HEK293 (cell line): ENCODE data around the gene HOXA11.

Source experiments
- CTCF ChIA-PET: fragments of 350-600 bp; formaldehyde crosslinking; extraction: SDS; loops from one replicate; lab custom pipeline; 2021; ENCODE audit warnings: antibody characterized with exemption; lab: Yijun Ruan, JAX
- POLR2A ChIA-PET: fragments of 300-600 bp; formaldehyde crosslinking; extraction: SDS; loops from one replicate; lab custom pipeline; 2020; ENCODE audit warnings: antibody characterized with exemption, inconsistent platforms; lab: Yijun Ruan, JAX
- H3K27ac ChIP-seq: fragments of 200-500 bp; sonication (Bioruptor generic); 2 replicates; pipeline ENCODE4 v1.5.1; 2014; ENCODE audit warnings: low read depth, low read length, control low read depth, inconsistent platforms; ENCODE audit errors: extremely low read depth
- H3K36me3 ChIP-seq, 2 experiments: fragments of 200-500 bp in 1 of 2; sonication (Bioruptor generic) in 1 of 2; 1 replicate in 1 of 2; 2 replicates in 1 of 2; pipeline ENCODE4 v1.5.1; 2014 to 2017; ENCODE audit warnings: inconsistent platforms in 2 of 2, low read length in 2 of 2; ENCODE audit not compliant: control insufficient read depth in 2 of 2, insufficient read depth in 1 of 2
- H3K4me1 ChIP-seq: fragments of 200-500 bp; sonication (Bioruptor generic); 2 replicates; pipeline ENCODE4 v1.5.1; 2014; ENCODE audit warnings: mild to moderate bottlenecking, low read length, inconsistent platforms; ENCODE audit not compliant: control insufficient read depth, insufficient read depth
- H3K4me3 ChIP-seq: 2 replicates; pipeline ENCODE4 v1.5.1; 2011; ENCODE audit warnings: low read depth, mild to moderate bottlenecking, control low read depth, low read length, moderate library complexity
- H3K9me3 ChIP-seq: fragments of 200-500 bp; sonication (Bioruptor generic); 2 replicates; pipeline ENCODE4 v1.5.1; 2014; ENCODE audit warnings: low read depth, low read length, inconsistent platforms; ENCODE audit not compliant: control insufficient read depth, insufficient read depth
- EGR2 ChIP-seq: fragments of 450-650 bp; formaldehyde crosslinking; IDR thresholded peaks from 2 replicates; pipeline ENCODE4 v1.5.1; 2016; ENCODE audit warnings: low read depth, missing biosample characterization, missing genetic modification characterization
- IKZF3 ChIP-seq: fragments of 450-650 bp; IDR thresholded peaks from 2 replicates; pipeline ENCODE4 v1.5.0; 2018; ENCODE audit warnings: missing biosample characterization, mild to moderate bottlenecking, missing genetic modification characterization, moderate library complexity
- KLF17 ChIP-seq: fragments of 450-650 bp; formaldehyde crosslinking; IDR thresholded peaks from 2 replicates; pipeline ENCODE4 v1.5.1; 2016; ENCODE audit warnings: missing biosample characterization, missing genetic modification characterization
- OVOL3 ChIP-seq: fragments of 450-650 bp; formaldehyde crosslinking; IDR thresholded peaks from 2 replicates; pipeline ENCODE4 v1.5.1; 2016; ENCODE audit warnings: missing biosample characterization, missing genetic modification characterization
- RBAK ChIP-seq: fragments of 450-650 bp; formaldehyde crosslinking; IDR thresholded peaks from 2 replicates; pipeline ENCODE4 v1.5.1; 2016; ENCODE audit warnings: missing biosample characterization, missing genetic modification characterization
- SETDB1 ChIP-seq: IDR thresholded peaks from one replicate; pipeline ENCODE4 v1.6.1; 2017; ENCODE audit warnings: mild to moderate bottlenecking, low read length, moderate library complexity, mixed read lengths; ENCODE audit not compliant: insufficient read length
- TCF7L2 ChIP-seq: IDR thresholded peaks from 2 replicates; pipeline ENCODE4 v1.6.1; 2011; ENCODE audit warnings: low read depth, mild to moderate bottlenecking, inconsistent platforms, low read length, moderate library complexity, borderline replicate concordance
- ZFHX2 ChIP-seq: fragments of 450-650 bp; formaldehyde crosslinking; conservative IDR thresholded peaks from 2 replicates; pipeline ENCODE4 v1.5.1; 2016; ENCODE audit warnings: missing biosample characterization, missing genetic modification characterization
- ZNF112 ChIP-seq: fragments of 450-650 bp; formaldehyde crosslinking; IDR thresholded peaks from 2 replicates; pipeline ENCODE4 v1.5.0; 2017; ENCODE audit warnings: missing biosample characterization, missing genetic modification characterization
- ZNF324 ChIP-seq: fragments of 450-650 bp; formaldehyde crosslinking; IDR thresholded peaks from 2 replicates; pipeline ENCODE4 v1.5.1; 2016; ENCODE audit warnings: missing biosample characterization, missing genetic modification characterization
- ZNF335 ChIP-seq: fragments of 450-650 bp; formaldehyde crosslinking; conservative IDR thresholded peaks from 2 replicates; pipeline ENCODE4 v1.5.1; 2016; ENCODE audit warnings: missing biosample characterization, missing genetic modification characterization
- ZNF398 ChIP-seq: fragments of 450-650 bp; formaldehyde crosslinking; IDR thresholded peaks from 2 replicates; pipeline ENCODE4 v1.5.1; 2017; ENCODE audit warnings: missing biosample characterization, missing genetic modification characterization
- ZNF416 ChIP-seq: fragments of 450-650 bp; formaldehyde crosslinking; IDR thresholded peaks from 2 replicates; pipeline ENCODE4 v1.5.1; 2016; ENCODE audit warnings: missing biosample characterization, missing genetic modification characterization
- ZNF521 ChIP-seq: fragments of 450-650 bp; formaldehyde crosslinking; IDR thresholded peaks from 2 replicates; pipeline ENCODE4 v1.5.1; 2017; ENCODE audit warnings: missing biosample characterization, mild to moderate bottlenecking, missing genetic modification characterization
- ZNF558 ChIP-seq: fragments of 450-650 bp; formaldehyde crosslinking; IDR thresholded peaks from 2 replicates; pipeline ENCODE4 v1.5.1; 2016; ENCODE audit warnings: missing biosample characterization, missing genetic modification characterization
- ZNF654 ChIP-seq: fragments of 450-650 bp; formaldehyde crosslinking; IDR thresholded peaks from 2 replicates; pipeline ENCODE4 v1.5.1; 2016; ENCODE audit warnings: low read depth, missing biosample characterization, missing genetic modification characterization
- ZNF692 ChIP-seq: fragments of 450-650 bp; formaldehyde crosslinking; IDR thresholded peaks from 2 replicates; pipeline ENCODE4 v1.5.1; 2016; ENCODE audit warnings: missing biosample characterization, missing genetic modification characterization
- ZNF704 ChIP-seq: fragments of 450-650 bp; formaldehyde crosslinking; IDR thresholded peaks from 2 replicates; pipeline ENCODE4 v1.5.1; 2016; ENCODE audit warnings: missing biosample characterization, missing genetic modification characterization
- TF ChIP-seq, protein P1 (sequence below): fragments of 450-650 bp; formaldehyde crosslinking; IDR thresholded peaks from 2 replicates; pipeline ENCODE4 v1.5.1; 2016; ENCODE audit warnings: missing biosample characterization, missing genetic modification characterization

Gene HOXA11

GRCh38 chr7:27210441-27211083 is 25.5 kb upstream of the HOXA11 start:
- Histone ChIP-seq H3K27ac (no peak overlapping the region), H3K4me3 (no peak overlapping the region), H3K9me3 (no peaks in the 10 kb centered on the region), H3K36me3 (no peaks in the 10 kb centered on the region), H3K4me1 (peaks cover 8% of the 10 kb centered on the region; the same call in 1 of the 2 replicates)
- ChIA-PET POLR2A (no interaction called here), CTCF (interaction anchor here (0.6 to 1.2 kb wide), 10 partner anchors 14 to 564 kb away, joined by 3 to 7 read pairs (median 3); partner anchors contain the start of gene EVX1)
- TF ChIP-seq RBAK (tag by site-specific recombination): no peak
- TF ChIP-seq ZNF324 (tag by site-specific recombination): no peak
- TF ChIP-seq ZNF398 (tag by site-specific recombination): no peak
- TF ChIP-seq ZNF558 (tag by site-specific recombination): no peak
- TF ChIP-seq, protein P1, sequence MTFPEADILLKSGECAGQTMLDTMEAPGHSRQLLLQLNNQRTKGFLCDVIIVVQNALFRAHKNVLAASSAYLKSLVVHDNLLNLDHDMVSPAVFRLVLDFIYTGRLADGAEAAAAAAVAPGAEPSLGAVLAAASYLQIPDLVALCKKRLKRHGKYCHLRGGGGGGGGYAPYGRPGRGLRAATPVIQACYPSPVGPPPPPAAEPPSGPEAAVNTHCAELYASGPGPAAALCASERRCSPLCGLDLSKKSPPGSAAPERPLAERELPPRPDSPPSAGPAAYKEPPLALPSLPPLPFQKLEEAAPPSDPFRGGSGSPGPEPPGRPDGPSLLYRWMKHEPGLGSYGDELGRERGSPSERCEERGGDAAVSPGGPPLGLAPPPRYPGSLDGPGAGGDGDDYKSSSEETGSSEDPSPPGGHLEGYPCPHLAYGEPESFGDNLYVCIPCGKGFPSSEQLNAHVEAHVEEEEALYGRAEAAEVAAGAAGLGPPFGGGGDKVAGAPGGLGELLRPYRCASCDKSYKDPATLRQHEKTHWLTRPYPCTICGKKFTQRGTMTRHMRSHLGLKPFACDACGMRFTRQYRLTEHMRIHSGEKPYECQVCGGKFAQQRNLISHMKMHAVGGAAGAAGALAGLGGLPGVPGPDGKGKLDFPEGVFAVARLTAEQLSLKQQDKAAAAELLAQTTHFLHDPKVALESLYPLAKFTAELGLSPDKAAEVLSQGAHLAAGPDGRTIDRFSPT (tag by site-specific recombination): no peak
- peak; percentile 4; the same call in 1 of the 2 replicates for TF ChIP-seq ZNF654
- 0 out of 2 replicates have a peak, but pooled peaks have one; percentile 32 for TF ChIP-seq EGR2
- TF ChIP-seq KLF17 (tag by site-specific recombination): no peak
- TF ChIP-seq ZNF692: no peak
- no peak for TF ChIP-seq TCF7L2
- TF ChIP-seq ZNF416 (tag by site-specific recombination): no peak
- no peak for TF ChIP-seq IKZF3 (tag by site-specific recombination)
- no peak for TF ChIP-seq OVOL3
- no peak for TF ChIP-seq SETDB1
- TF ChIP-seq ZFHX2 (tag by site-specific recombination): peak; percentile 60
- TF ChIP-seq ZNF112 (tag by site-specific recombination): no peak
- no peak for TF ChIP-seq ZNF521 (tag by site-specific recombination)

GRCh38 chr7:27209933-27210440 is 25.0 kb upstream of the HOXA11 start:
- POLR2A ChIA-PET: no interaction called here

More at GRCh38 chr7:27209933-27210440, 25.0 kb upstream of the HOXA11 start:
- Histone ChIP-seq H3K9me3 (no peaks in the 10 kb centered on the region), H3K4me1 (peaks cover 8% of the 10 kb centered on the region; the same call in 1 of the 2 replicates), H3K27ac (no peak overlapping the region), H3K4me3 (no peak overlapping the region), H3K36me3 (no peaks in the 10 kb centered on the region)
- CTCF ChIA-PET: interaction anchor here (0.6 to 1.2 kb wide), 6 partner anchors 14 to 1243 kb away, joined by 3 to 5 read pairs (median 3); no protein-coding TSS in a partner anchor
- peak; percentile 93 for TF ChIP-seq ZNF335 (tag by site-specific recombination)
- no peak for TF ChIP-seq ZNF704 (tag by site-specific recombination)
